ENCODE results near the gene MYH11.
"Not testable (repeated sequence)": the region's sequence is repeated elsewhere in the genome, so short reads cannot be mapped to it uniquely, and the experiment has no call there.

The MYH11 gene

DNA sequence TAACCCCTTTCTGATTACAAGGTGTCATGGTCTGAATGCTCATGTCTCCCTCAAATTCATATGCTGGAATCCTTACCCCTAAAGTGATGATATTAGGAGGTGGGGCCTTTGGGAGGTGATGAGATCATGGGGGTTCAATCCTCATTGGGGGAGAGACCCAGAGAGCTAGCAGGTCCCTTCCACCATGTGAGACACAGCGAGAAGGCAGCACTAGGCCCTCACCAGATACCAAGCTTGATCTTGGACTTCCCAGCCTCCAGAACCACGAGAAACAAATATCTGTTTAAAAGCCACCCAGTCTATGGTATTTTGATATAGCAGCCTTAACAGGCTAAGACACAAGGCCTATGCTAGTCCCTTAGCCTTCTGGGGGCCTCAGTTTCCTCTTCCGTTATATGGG is 45.9 kb downstream of the MYH11 start:
- Mint-ChIP-seq H3K27ac (no peak overlapping the region), H3K27me3 (ENCODE audit: low read depth, poor library complexity) (no peaks in the 10 kb centered on the region), H3K4me3 (no peak overlapping the region), H3K4me1 (peaks cover 30% of the 10 kb centered on the region), H3K9me3 (peaks cover 17% of the 10 kb centered on the region), H3K36me3 (ENCODE audit: low read depth) (no peaks in the 10 kb centered on the region)
- TF ChIP-seq, protein P1, sequence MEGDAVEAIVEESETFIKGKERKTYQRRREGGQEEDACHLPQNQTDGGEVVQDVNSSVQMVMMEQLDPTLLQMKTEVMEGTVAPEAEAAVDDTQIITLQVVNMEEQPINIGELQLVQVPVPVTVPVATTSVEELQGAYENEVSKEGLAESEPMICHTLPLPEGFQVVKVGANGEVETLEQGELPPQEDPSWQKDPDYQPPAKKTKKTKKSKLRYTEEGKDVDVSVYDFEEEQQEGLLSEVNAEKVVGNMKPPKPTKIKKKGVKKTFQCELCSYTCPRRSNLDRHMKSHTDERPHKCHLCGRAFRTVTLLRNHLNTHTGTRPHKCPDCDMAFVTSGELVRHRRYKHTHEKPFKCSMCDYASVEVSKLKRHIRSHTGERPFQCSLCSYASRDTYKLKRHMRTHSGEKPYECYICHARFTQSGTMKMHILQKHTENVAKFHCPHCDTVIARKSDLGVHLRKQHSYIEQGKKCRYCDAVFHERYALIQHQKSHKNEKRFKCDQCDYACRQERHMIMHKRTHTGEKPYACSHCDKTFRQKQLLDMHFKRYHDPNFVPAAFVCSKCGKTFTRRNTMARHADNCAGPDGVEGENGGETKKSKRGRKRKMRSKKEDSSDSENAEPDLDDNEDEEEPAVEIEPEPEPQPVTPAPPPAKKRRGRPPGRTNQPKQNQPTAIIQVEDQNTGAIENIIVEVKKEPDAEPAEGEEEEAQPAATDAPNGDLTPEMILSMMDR (IDR thresholded peaks at IDR 0.05), result no peak
- DNase-seq, result no peak

DNA sequence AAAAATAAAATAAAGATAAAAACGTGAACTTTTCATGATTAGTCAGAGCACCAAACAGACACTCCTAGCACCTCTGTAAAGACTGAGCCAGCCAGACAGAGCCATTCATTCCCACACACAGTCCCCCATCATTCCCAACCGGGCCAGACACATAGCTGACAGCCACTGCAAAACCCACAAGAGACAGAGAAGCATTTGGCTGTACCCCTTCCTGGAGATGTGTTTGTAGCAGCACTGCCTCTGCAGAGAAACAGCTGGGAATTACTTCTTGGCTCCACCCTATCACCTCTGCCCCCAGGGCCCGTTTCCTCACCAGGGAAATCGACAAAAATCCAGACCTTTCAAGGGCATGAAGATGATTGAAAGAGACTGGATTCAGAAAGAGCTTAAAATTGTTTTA is 46.4 kb downstream of the MYH11 start:
- Mint-ChIP-seq H3K27ac (peak overlapping the region; percentile 21), H3K36me3 (ENCODE audit: low read depth) (no peaks in the 10 kb centered on the region), H3K4me1 (peaks cover 30% of the 10 kb centered on the region), H3K9me3 (peaks cover 11% of the 10 kb centered on the region), H3K27me3 (ENCODE audit: low read depth, poor library complexity) (no peaks in the 10 kb centered on the region), H3K4me3 (no peak overlapping the region)
- TF ChIP-seq, protein P1 (IDR thresholded peaks at IDR 0.05), result no peak
- DNase-seq, result no peak

DNA sequence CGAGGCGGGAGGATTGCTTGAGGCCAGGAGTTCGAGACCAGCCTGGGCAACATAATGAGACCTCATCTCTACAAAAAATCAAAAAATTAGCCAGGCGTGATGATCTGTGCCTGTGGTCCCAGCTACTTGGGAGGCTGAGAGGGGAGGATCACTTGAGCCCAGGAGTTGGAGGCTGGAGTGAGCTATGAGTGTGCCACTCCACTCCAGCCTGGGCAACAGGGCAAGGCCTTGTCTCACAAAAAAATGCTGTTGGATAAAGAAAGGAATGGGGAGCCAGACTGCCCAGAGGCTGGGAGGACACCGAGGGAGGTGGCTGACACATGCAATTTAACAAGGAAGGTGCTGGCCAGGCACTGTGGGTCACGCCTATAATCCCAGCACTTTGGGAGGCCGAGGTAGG is 47.5 kb downstream of the MYH11 start:
- DNase-seq; H3K36me3 Mint-ChIP-seq (ENCODE audit: low read depth); H3K9me3 Mint-ChIP-seq; H3K27me3 Mint-ChIP-seq (ENCODE audit: low read depth, poor library complexity); H3K4me3 Mint-ChIP-seq: not testable (repeated sequence)
- Mint-ChIP-seq H3K27ac (peak overlapping the region; percentile 57), H3K4me1 (peaks cover 34% of the 10 kb centered on the region)

DNA sequence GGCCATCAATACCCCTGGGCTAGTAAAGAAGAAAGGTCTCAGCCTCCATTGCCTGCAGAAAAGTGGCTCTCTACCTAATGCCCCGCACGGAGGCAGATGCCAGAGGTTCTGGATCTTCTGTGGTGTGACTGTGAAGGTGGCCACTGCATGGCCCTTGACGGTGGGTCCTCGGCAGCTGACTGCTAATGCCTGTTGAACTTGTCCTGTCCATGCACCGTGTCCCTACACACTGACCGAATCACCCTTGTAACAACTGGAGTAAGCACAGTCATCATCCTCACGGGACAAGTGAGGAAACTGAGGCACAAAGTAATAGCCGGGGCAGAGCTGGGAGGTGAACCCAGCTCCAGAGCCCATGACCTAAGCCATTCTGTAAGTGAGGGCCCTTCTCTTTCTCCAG is 48.8 kb downstream of the MYH11 start:
- peaks cover 45% of the 10 kb centered on the region for H3K4me1 Mint-ChIP-seq
- no peak overlapping the region for H3K4me3 Mint-ChIP-seq
- no peak for DNase-seq
- H3K27me3 Mint-ChIP-seq (ENCODE audit: low read depth, poor library complexity), result no peaks in the 10 kb centered on the region
- no peaks in the 10 kb centered on the region for H3K36me3 Mint-ChIP-seq (ENCODE audit: low read depth)
- no peak overlapping the region for H3K27ac Mint-ChIP-seq
- no peaks in the 10 kb centered on the region for H3K9me3 Mint-ChIP-seq
- TF ChIP-seq, protein P1 (IDR thresholded peaks at IDR 0.05), result no peak

DNA sequence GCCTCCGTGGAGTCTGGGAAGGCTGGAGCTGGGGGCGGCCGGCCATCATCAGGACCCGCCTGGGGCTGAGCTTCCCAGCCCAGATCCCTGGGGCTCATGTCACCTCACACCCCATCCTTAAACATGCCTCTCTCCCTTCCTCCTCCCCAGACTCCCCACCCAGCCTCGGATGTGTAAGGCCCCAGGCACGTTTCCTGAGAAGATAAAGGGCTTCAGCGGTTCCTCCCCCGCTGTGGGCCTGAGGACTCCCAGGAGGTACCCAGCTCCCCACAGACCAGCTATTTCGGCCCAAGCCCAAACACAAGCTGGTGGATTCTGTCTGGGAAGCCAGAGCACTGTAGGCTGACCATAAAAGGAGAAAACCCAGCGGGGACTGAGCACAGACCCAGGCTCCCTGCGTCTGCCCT is 49.2 kb downstream of the MYH11 start:
- peaks cover 45% of the 10 kb centered on the region for H3K4me1 Mint-ChIP-seq
- no peaks in the 10 kb centered on the region for H3K9me3 Mint-ChIP-seq
- H3K27me3 Mint-ChIP-seq (ENCODE audit: low read depth, poor library complexity), result no peaks in the 10 kb centered on the region
- H3K4me3 Mint-ChIP-seq, result no peak overlapping the region
- H3K27ac Mint-ChIP-seq, result peak overlapping the region; percentile 42
- H3K36me3 Mint-ChIP-seq (ENCODE audit: low read depth), result no peaks in the 10 kb centered on the region
- DNase-seq, result no peak
- TF ChIP-seq, protein P1 (IDR thresholded peaks at IDR 0.05), result no peak

DNA sequence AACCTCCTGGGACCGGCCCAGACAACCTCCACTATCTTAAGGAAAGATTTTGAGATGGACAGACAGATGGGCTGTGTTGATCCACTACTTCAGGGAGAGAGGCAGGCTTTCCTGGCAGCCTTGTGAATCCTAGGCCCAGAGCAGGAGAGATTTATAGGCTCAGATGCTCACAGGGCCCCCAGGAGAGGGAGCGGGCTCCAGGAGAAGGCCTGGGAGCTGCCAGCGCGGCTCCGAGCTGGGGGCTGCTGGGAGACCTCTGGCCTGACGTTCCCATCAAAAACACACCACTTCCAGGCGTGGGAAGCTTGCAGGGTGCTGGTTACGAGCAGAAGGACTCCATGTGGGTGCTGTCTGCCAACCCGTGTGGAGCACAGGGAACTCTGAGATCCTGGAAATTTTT is 53.2 kb downstream of the MYH11 start:
- Mint-ChIP-seq H3K4me3 (no peak overlapping the region), H3K36me3 (ENCODE audit: low read depth) (no peaks in the 10 kb centered on the region), H3K27ac (peak overlapping the region; percentile 76), H3K4me1 (peaks cover 29% of the 10 kb centered on the region), H3K9me3 (no peaks in the 10 kb centered on the region), H3K27me3 (ENCODE audit: low read depth, poor library complexity) (no peaks in the 10 kb centered on the region)
- TF ChIP-seq, protein P1 (IDR thresholded peaks at IDR 0.05), result no peak
- DNase-seq, result peak; percentile 47

Data from nephron progenitor cell (in vitro differentiated cells).